NCI-H146 treated with DMSO at 0.1 percent for 48 hours (cell line): ENCODE data around the gene TTLL13.

Source experiments
- DNase-seq: peaks from one replicate; lab custom pipeline; 2025; ENCODE audit not compliant: unreplicated experiment; lab: John Stamatoyannopoulos, UW

Gene TTLL13

GRCh38 chr15:90213818-90214204, 35.5 kb upstream of the TTLL13 start:
- DNase-seq: no peak

GRCh38 chr15:90214553-90215196, 34.7 kb upstream of the TTLL13 start:
- DNase-seq: no peak

- no peak for DNase-seq
Measured at GRCh38 chr15:90217671-90218394, 31.5 kb upstream of the TTLL13 start.

- DNase-seq: no peak
Measured at GRCh38 chr15:90219421-90220141, 29.8 kb upstream of the TTLL13 start.

- peak; percentile 11 for DNase-seq
Measured at GRCh38 chr15:90221246-90221900, 28.0 kb upstream of the TTLL13 start.

GRCh38 chr15:90222547-90222946, 26.8 kb upstream of the TTLL13 start:
- DNase-seq: no peak

GRCh38 chr15:90223441-90224165, 25.8 kb upstream of the TTLL13 start:
- no peak for DNase-seq

- DNase-seq: no peak
Measured at GRCh38 chr15:90225047-90225446, 24.3 kb upstream of the TTLL13 start.

GRCh38 chr15:90225504-90226234, 23.7 kb upstream of the TTLL13 start:
- peak; percentile 61 for DNase-seq

- DNase-seq: no peak
Measured at GRCh38 chr15:90227336-90227735, 22.0 kb upstream of the TTLL13 start.

GRCh38 chr15:90227816-90228772, 21.3 kb upstream of the TTLL13 start:
- DNase-seq: no peak

- no peak for DNase-seq
Measured at GRCh38 chr15:90228960-90229359, 20.4 kb upstream of the TTLL13 start.

- DNase-seq: no peak
Measured at GRCh38 chr15:90230071-90230494, 19.3 kb upstream of the TTLL13 start.

GRCh38 chr15:90230610-90231009, 18.7 kb upstream of the TTLL13 start:
- no peak for DNase-seq

GRCh38 chr15:90231028-90232017, 18.0 kb upstream of the TTLL13 start:
- no peak for DNase-seq

GRCh38 chr15:90232196-90232595, 17.2 kb upstream of the TTLL13 start:
- no peak for DNase-seq

GRCh38 chr15:90232941-90233386, 16.4 kb upstream of the TTLL13 start:
- no peak for DNase-seq
